HG02870 (cell line): Measurements from ENCODE around the gene DAGLB.

ENCODE experiments used
- ATAC-seq: cut with Tn5 transposase; IDR thresholded peaks from one replicate; pipeline ENCODE4 v1.9.1; 2021; ENCODE audit warnings: mild to moderate bottlenecking, moderate library complexity; ENCODE audit not compliant: unreplicated experiment

The DAGLB gene, protein sequence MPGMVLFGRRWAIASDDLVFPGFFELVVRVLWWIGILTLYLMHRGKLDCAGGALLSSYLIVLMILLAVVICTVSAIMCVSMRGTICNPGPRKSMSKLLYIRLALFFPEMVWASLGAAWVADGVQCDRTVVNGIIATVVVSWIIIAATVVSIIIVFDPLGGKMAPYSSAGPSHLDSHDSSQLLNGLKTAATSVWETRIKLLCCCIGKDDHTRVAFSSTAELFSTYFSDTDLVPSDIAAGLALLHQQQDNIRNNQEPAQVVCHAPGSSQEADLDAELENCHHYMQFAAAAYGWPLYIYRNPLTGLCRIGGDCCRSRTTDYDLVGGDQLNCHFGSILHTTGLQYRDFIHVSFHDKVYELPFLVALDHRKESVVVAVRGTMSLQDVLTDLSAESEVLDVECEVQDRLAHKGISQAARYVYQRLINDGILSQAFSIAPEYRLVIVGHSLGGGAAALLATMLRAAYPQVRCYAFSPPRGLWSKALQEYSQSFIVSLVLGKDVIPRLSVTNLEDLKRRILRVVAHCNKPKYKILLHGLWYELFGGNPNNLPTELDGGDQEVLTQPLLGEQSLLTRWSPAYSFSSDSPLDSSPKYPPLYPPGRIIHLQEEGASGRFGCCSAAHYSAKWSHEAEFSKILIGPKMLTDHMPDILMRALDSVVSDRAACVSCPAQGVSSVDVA

DNA sequence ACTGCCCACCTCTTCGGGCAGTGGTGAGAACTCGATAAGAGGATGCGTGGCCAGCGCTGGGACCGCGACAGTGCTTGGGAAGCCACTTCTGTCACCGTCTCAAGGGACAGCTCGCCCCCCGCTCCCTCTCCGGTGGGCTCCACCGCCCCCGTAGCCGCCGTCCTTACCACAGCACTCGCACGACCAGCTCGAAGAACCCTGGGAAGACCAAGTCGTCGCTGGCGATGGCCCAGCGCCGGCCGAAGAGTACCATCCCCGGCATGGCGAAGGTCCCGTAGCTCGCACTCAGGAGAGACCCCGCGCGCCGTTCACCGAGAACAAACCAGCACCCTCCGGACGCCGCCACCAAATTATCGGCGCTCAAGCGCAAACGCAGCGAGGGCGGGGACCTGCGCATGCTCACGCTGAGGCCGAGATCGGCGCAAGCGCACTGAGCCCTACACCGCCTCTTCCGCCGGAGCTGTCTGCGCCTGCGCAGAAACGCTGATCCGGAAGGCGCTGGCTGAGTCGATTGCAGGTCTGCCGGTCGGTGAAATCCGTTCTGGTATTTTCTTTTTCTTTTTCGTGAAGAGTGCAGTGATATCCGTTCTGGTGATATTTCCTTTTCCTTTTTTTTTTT, at the start of gene DAGLB:
Gene DAGLB (minus strand): TSS at position 374 of the 619 bp plus-strand sequence. CDS start 112 bp downstream, at position 262.
- ATAC-seq: peak; percentile 71

DNA sequence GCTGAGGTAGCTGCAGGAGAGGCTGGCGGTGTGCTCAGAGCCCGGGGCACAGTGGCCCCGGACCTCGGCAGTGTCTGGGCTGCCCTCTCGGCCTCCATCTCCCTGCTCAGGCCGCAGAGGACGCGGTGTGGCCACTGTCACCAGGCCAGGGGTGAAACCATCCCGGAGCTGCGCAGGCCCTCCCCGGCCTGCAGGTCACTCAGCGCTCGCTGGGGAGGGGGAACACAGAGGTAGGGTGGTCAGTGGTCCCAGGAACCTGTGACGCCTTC, 49.8 kb upstream of the DAGLB start:
- ATAC-seq: no peak

DNA sequence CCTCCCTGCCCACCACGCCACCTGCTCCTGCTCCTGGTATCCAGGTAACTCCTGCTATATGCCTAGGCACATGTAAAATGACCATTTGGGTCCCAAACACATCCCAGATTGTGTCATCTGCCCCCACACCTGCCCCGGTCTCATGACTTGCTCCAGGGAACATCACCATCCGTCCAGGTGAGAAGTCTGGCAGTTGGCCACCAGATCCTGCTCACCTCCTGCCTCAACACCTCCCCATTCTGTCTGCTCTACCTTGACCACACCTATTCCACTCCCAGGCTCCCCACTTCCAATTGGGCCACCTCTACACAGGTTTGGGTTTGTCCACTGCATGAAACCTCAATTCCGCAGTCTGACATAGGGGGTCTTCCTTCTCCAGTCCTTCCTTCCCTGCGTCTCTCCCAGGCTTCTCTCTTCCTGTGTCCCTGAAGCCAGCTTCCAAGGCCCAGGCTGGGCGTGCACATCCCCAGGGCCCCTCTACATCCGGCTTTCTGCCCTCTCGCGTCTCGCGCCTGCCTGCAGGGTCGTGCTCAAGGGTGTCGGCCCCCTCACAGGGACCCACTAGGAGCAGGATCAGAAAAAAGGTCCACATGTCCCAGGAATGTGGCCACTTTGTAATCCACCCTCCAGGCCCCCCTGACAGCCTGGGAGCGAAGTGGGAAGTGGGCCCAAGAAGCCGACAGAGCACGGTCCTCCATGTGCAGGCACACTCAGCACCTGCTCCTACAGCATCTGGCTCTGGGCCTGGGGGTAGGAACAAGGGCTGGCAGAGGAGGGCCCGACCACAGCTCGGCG, 49.3 kb upstream of the DAGLB start:
- ATAC-seq: no peak

DNA sequence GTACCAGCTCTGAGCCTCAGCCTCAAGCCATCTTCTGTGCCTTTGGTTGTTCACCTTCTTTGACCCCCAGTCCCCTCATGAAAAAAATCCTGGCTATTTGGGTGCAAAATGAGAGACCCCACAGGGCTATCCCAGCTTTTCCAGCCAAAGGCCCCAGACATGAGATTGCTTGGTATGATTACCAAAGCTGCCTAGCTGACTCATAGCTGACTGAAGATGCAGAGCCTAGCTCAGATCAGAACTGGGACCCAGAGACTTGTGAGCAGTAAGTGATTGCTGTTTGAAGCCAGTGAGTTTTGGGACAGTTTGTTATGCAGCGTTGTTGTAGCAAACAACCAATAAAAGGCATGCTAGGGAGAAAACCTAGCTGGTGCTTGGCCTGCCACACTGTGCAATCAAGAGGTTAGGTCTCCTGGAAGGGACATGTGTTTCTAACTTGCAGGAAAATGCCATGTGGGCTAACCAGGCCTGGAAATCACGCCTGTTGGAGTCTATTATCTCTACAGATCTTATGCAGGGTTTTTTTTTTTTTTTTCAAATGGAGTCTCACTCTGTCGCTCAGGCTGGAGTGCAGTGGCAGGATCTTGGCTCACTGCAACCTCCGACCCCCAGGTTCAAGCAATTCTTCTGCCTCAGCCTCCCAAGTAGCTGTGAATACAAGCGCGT, 48.0 kb upstream of the DAGLB start:
- ATAC-seq: no peak

DNA sequence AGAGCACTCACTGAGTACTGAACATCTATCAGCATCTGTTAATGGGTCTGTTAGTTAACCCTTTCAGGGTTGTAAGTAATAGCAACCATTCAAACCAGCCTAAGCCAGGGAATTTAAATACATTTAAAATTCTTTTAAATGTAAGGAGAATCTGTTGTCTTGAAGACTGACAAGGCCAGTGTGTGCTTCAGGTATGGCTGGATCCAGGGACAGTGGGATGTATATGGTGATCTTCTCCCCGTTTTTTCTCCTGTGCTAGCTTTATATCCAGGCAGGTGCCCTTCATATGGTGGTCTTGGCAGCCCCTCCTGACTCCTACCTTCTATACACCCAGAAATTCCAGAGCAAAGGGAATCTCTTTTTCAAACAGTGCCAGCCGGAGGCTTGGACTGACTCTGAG, 46.6 kb upstream of the DAGLB start:
- no peak for ATAC-seq

DNA sequence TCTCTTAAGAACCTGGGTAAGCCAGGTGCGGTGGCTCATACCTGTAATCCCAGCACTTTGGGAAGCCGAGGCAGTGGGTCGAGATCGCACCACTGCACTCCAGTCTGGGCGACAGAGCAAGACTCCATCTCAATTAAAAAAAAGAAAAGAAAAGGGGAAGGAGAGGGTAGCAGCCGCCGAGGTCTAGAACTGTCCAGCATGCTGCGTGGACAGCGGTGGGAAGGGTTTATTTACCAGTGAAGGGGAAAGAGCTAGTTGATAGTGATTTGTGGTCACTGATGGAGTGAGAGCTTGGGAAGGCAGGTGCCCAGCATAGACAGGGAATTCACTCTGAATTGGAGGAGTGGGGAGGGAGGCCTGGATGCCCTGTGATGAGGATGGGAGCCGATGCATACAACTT, 43.4 kb upstream of the DAGLB start:
- no peak for ATAC-seq

DNA sequence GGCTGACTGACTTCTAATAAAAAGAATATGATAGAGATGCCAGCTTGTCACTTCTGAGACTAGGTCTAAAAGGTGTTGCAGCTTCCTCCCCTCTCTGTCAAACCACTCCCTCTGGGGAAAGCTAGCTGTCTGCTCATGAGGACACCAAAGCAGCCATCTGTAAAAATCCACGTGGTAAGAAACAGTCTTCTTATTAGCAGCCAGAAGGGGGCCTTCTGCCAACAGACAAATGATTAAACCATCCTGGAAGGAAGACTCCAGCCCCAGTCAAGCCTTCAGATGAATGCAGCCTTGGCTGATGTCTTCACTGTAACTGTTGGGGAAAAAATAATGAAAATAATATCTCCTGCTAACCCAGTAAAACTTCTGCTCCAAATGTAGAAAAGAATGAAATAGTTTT, 41.9 kb upstream of the DAGLB start:
- no peak for ATAC-seq

DNA sequence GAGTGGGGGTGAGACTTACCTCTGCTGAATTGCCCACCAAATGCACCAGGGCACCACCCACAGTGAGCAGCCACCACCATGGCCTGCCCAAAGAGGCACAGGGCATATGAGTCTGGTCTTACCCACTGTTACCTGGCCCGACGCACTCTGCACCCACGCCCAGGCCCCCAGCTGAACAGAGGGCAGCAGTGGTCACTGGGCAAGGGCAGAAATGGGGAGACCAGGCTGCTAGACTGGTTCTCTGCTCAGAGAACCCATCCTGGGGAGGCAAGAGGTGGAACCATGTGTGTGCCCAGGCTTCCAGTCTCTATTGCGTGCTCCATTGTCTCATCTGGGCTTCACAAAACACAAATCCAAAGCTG, 39.4 kb upstream of the DAGLB start:
- no peak for ATAC-seq

DNA sequence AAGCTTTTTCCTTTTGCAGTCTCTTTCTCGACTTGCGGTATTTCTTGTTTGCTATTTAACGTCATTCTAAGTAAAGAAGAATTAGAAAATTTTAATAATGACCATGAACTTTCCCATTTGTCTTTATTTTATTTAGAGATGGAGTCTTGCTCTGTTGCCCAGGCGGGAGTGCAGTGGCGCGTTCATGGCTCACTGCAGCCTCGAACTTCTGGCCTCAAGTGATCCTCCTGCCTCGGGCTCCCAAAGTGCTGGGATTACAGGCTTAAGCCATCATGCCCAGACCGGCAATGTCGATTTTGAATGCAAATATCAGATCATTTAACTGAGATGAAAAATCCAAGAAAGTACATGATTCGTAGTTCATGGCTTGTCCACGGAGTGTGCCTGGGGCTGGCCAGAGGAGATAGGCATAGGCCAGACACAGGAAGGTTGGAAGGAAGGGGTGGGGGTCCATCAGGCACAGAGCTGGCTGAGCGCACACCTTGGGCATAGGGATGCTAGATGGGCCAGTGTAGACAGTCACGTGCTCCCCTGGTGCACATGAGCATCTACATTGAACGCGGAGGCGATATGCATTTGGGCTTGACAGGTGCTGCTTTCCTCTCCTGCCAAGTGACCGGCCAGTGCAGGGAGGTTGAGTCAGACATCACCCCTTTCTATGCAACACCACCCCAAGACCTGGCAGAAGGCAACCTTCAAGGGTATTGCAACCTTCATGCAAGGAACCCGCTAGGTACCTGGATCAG, 38.9 kb upstream of the DAGLB start:
- no peak for ATAC-seq

DNA sequence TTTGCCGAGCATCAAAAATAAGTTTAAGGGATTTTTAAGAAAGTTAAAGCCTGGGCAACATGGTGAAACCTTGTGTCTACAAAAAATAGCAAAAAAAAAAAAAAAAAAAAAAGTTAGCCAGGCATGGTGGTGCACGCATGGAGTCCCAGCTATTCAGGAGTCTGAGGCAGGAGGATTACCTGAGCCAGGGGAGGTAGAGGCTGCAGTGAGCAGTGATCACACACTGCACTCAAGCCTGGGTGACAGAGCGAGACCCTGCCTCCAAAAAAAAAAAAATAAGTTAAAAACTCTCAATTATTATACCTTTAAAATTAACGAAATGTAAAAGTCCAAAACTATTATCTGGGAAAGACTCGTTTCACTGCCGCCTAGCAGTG, 35.0 kb upstream of the DAGLB start:
- ATAC-seq: no peak

DNA sequence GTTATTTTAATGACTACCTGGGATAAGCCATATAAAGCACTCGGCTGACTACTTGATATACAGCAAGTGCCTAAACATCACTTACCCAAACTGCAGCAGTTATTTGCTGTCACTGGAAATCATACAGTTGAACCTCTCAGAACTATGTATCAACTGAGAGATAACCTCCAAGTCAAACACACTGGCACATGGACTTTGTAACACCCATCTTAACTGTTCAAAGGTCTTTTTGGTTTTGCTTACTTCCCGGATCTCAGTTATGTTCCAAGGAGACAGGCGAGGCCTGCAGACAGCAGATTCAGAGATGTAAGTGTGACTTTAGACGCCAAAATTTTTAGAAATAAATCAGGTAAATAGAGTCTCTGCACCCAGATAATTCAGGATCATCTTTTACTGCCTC, 34.6 kb upstream of the DAGLB start:
- no peak for ATAC-seq

DNA sequence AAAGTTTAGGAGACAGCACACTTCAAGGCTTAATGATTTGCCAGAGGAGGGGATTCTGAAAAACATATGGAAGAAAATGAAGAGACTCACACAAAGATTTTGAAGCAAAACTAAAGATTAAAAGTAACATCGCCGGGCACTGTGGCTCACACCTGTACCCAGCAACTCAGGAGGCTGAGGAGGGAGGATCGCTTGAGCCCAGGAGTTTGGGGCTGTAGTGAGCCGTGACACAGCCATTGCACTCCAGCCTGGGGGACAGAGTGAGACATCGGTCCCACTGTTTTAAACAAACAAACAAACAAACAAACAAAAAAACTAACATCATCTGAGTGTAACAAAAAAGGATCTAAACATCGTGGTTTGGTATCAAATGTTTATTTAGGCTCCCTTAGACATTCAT, 33.7 kb upstream of the DAGLB start:
- no peak for ATAC-seq

DNA sequence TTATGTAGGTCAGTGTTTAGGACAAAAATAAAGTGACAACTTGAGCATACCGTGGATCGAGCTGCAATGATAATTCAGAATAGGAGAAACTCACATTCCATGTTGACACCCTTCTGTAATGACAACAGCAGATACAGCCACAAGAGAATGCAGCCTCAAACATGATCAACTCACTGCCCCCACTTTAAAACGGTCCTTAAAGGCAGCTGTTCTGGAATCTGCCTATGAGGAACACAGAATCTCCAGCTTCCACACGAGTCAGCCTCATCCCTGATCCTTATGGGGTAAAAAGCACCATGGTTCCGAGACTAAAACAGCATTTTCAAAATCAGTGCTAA, 32.5 kb upstream of the DAGLB start:
- ATAC-seq: no peak

DNA sequence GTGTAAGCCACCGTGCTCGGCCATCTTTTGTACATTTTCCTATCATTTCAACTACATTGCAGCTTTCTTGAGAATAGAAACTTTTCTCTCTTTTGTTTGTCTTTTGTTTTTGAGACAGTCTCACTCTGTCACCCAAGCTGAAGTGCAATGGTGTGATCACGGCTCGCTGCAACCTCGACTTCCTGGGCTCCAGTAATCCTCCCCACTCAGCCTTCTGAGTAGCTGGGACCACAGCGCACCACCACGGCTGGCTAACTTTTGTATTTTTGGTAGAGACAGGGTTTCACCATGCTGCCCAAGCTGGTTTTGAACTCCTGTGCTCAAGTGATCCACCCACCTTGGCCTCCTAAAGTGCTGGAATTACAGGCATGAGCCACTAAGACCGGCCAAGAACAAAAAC, 31.3 kb upstream of the DAGLB start:
- ATAC-seq: no peak

DNA sequence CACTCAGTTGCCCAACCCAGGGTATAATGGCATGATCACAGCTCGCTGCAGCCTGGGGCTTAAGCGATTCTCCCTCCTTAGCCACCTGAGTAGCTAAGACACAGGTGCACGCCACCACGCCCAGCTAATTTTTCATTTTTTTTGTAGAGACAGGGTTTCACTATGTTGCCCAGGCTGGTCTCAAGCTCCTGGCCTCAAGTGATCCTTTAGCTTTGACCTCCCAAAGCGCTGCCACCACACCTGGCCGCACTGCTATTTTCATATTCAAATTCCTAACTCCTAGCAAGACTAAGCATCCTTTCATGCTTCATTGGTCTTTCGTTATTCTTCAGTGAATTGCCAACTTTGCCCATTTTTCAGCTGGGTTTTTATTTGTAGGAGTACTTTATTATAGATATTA, 30.4 kb upstream of the DAGLB start:
- no peak for ATAC-seq

DNA sequence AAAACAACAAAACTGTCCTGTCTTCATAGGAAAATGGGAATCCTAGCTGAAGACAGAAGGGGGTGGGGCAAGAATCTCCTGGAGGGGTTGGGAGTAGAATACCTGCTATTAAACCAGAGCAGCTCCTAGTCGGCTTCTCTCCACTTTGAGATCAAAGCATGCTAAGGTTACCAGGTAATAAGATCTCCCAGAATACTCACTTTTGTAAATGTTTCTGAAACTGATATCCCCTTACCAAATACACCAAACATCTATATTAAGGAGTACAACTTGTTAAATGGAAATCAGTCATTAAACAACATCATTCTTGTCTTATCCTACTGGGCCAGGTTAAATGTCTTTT, 29.5 kb upstream of the DAGLB start:
- ATAC-seq: no peak

DNA sequence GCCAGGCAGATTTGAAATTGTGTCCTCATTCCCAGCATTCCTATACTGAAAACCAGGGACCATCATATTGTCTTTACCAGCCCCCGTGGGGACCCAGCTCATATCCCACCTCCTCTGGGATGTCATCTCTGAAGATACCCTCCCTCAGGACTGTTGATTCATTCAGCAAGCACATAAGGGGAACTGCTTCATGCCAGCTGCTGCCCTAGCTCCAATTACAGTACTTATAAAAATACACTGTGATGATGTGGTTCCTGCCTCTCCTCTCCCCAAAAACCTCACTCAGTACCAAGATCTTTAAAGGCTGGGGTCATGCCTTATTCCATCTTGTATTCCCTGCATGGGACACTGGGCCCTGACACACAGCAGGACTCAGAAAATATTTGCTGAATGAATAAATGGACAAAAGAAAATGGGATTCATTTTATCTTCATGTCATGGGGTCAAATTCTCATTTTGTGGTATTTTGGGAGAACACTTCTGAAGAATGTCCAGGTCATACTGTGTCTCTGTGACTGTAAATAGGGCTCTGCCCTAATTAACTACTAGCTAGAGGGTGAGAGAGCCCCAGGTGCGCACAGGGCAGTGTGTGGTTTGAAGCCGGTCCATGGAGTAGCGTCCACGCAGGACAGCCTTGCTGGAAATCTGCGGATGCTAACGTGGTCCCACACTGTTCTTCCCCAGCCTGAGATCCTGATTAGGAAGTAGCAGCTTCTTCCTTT, 29.0 kb upstream of the DAGLB start:
- no peak for ATAC-seq

DNA sequence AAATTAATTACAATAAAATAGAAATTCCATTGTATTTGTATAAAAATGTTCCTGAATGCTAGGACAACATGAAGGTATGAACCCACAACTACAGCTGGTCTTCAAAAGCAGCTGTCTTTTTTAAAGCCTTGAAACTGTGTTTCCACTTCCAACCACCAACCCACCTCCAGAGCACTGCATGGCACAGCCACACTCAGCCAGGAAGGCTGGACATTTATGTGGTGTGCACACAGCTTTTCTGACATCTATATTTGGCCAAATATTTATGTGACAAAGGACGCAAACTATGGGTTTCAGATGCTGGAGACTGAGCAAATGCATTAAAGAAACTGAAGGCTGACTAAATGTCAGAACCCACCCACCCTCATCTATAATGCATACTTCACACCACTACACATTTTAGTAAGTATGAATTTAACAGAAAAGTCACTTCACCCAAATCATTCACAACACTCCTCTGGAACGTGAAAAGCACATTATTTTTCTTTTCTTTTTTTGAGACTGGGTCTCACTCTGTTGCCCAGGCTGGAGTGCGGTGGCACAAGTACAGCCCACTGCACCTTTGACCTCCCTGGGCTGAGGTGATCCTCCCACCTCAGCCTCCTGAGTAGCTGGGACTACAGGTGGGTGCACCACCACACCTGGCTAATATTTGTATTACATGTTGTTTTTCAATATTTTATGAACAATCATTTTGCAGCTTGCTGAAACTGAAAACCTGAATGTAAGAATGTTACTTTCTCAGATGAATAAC, 27.9 kb upstream of the DAGLB start:
- no peak for ATAC-seq

DNA sequence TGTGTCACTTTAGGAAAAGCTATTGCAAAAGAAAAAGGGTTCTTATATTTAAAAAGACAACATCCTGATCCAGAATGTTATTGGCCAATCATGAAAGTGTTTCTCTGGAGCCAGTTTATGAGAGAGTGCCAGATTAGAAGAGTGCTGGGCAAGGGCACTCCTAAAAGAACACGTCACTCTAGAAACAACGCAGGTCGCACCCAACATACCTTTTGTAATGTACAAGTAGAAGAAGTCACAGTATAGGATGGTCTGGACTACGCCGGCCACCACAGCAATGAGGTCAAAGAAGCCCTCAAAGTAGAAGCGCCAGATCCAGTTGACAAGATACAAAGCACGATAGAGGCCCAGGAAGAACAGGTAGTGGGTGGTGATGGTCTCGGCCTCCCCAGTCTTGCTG, 18.1 kb upstream of the DAGLB start:
- no peak for ATAC-seq
